OCI-LY3 (cell line): Measurements from ENCODE around the gene LIN54.

ENCODE experiments used
- H2AFZ ChIP-seq: fragments of 200-600, 300-600 bp; shearing (Covaris generic); 2 replicates; pipeline ENCODE4 v1.6.0; 2014; ENCODE audit warnings: antibody characterized with exemption, low read depth, low read length
- H3K27ac ChIP-seq: fragments of 200-600, 300-600 bp; sonication (generic); 2 replicates; pipeline ENCODE4 v1.5.1; 2014; ENCODE audit warnings: mild to moderate bottlenecking, low read length, moderate library complexity, mixed read lengths
- H3K27me3 ChIP-seq: fragments of 200-600, 300-600 bp; sonication (generic); 2 replicates; pipeline ENCODE4 v1.6.1; 2014; ENCODE audit warnings: low read depth, low read length, mixed read lengths
- H3K36me3 ChIP-seq: fragments of 200-600, 300-600 bp; sonication (generic); replicated peaks from 2 replicates; pipeline ENCODE3; 2014; ENCODE audit warnings: low read depth, low read length, mixed read lengths
- H3K4me1 ChIP-seq: fragments of 300-600, 200-600 bp; sonication (generic); 2 replicates; pipeline ENCODE4 v1.6.1; 2014; ENCODE audit warnings: low read length, mixed read lengths
- H3K4me2 ChIP-seq: fragments of 200-600, 300-600 bp; sonication (generic); 2 replicates; pipeline ENCODE4 v1.6.1; 2014; ENCODE audit warnings: low read length, mixed read lengths
- H3K4me3 ChIP-seq: fragments of 300-600, 200-600 bp; sonication (generic); 2 replicates; pipeline ENCODE4 v1.5.1; 2014; ENCODE audit warnings: antibody characterized with exemption, mild to moderate bottlenecking, low read length, moderate library complexity
- H3K79me2 ChIP-seq: fragments of 300-600, 200-600 bp; shearing (Covaris generic); 2 replicates; pipeline ENCODE4 v1.6.1; 2014; ENCODE audit warnings: mild to moderate bottlenecking, low read length, mixed read lengths
- H3K9ac ChIP-seq: fragments of 300-600, 200-600 bp; shearing (Covaris generic); 2 replicates; pipeline ENCODE4 v1.6.0; 2014; ENCODE audit warnings: mild to moderate bottlenecking, low read length, moderate library complexity
- H3K9me3 ChIP-seq: fragments of 200-600, 300-600 bp; shearing (Covaris generic); 2 replicates; pipeline ENCODE4 v1.6.1; 2014; ENCODE audit warnings: low read length, mixed read lengths; ENCODE audit not compliant: insufficient read depth
- H4K20me1 ChIP-seq: fragments of 200-600, 300-600 bp; sonication (generic); 2 replicates; pipeline ENCODE4 v1.6.1; 2016; ENCODE audit warnings: low read length, mixed read lengths; ENCODE audit not compliant: insufficient read depth
- CTCF ChIP-seq: fragments of 200-600, 300-600 bp; sonication (generic); IDR thresholded peaks from 2 replicates; pipeline ENCODE4 v1.5.1; 2014; ENCODE audit warnings: antibody characterized with exemption, low read length, low read depth
- EZH2phosphoT487 ChIP-seq: fragments of 200-600 bp; shearing (Covaris generic); IDR thresholded peaks from 2 replicates; pipeline ENCODE4 v1.6.1; 2018; ENCODE audit warnings: antibody characterized with exemption, mixed run types, low read depth

LIN54 gene

GRCh38 chr4:83034630-83035494 is 24.2 kb upstream of the LIN54 start, which contains the start of gene COPS4:
TSS of gene COPS4 (plus strand) at chr4:83035183. CDS start at chr4:83035225, 42 bp downstream.
- Histone ChIP-seq H3K4me1 (peaks cover 13% of the 10 kb centered on the region), H3K27ac (peak within 1 kb of the TSS; percentile 85), H3K4me3 (peak within 1 kb of the TSS; percentile 91), H3K9ac (peak within 1 kb of the TSS; percentile 81), H3K27me3 (no peaks in the 10 kb centered on the region), H3K36me3 (no peaks in the 10 kb centered on the region), H3K79me2 (peaks cover 42% of the 10 kb centered on the region), H2AFZ (peak within 1 kb of the TSS; percentile 92), H3K9me3 (no peaks in the 10 kb centered on the region), H4K20me1 (no peaks in the 10 kb centered on the region), H3K4me2 (peak within 1 kb of the TSS; percentile 94)
- TF ChIP-seq CTCF (no peak; the same call in 1 of the 2 replicates), EZH2phosphoT487 (no peak)

- H3K36me3 ChIP-seq, result no peaks in the 10 kb centered on the region
- H3K27ac ChIP-seq, result no peak overlapping the region
- H3K79me2 ChIP-seq, result no peaks in the 10 kb centered on the region
- no peak overlapping the region for H3K4me2 ChIP-seq
- H4K20me1 ChIP-seq, result no peaks in the 10 kb centered on the region
- H2AFZ ChIP-seq, result no peak overlapping the region
- no peaks in the 10 kb centered on the region for H3K4me1 ChIP-seq
- no peak overlapping the region for H3K9ac ChIP-seq
- H3K9me3 ChIP-seq, result peaks cover 8% of the 10 kb centered on the region; the same call in 1 of the 2 replicates
- no peak for TF ChIP-seq EZH2phosphoT487
- TF ChIP-seq CTCF, result no peak
- no peak overlapping the region for H3K4me3 ChIP-seq
- H3K27me3 ChIP-seq, result no peaks in the 10 kb centered on the region
Observed at GRCh38 chr4:83029688-83030087, 19.1 kb upstream of the LIN54 start.

- H3K36me3 ChIP-seq, result no peaks in the 10 kb centered on the region
- no peak overlapping the region for H3K4me3 ChIP-seq
- no peak overlapping the region for H3K9ac ChIP-seq
Observed at GRCh38 chr4:83028976-83029375, 18.4 kb upstream of the LIN54 start.

More at GRCh38 chr4:83028976-83029375, 18.4 kb upstream of the LIN54 start:
- Histone ChIP-seq H3K27ac (no peak overlapping the region), H3K27me3 (no peaks in the 10 kb centered on the region), H3K9me3 (peaks cover 9% of the 10 kb centered on the region; the same call in 1 of the 2 replicates), H3K4me2 (no peak overlapping the region), H4K20me1 (no peaks in the 10 kb centered on the region), H3K4me1 (no peaks in the 10 kb centered on the region), H2AFZ (no peak overlapping the region), H3K79me2 (no peaks in the 10 kb centered on the region)
- TF ChIP-seq EZH2phosphoT487, result no peak
- no peak for TF ChIP-seq CTCF
